CD4-positive, alpha-beta T cell treated with Interleukin-10 for 1 hour (primary cell): Measurements from ENCODE around the gene SLC22A12.
A peak's percentile ranks its signal among the peaks of the same experiment; 100 is the strongest.

ENCODE experiments used
- DNase-seq: peaks from one replicate; pipeline ENCODE4 v3.0.0-alpha.2; 2020

Gene SLC22A12

DNA sequence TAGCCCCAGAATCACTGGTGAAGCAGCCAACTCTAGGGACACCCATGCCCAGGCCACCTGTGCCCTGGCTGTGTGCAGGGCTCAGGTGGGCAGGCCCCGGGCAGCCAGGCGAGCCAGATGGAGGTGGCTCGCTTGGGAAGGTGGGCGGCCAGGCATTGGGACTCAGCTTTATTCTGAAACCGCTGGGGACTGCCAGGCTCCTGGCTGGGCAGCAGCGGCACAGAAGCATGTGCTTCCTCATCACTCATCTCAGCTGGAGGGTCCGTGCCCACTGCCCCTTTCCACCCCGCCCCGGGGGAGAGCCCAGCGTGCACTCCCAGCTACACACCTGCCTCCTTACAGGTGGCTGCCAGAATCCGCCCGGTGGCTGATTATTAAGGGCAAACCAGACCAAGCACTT lies 27.1 kb upstream of the SLC22A12 start:
- no peak for DNase-seq

DNA sequence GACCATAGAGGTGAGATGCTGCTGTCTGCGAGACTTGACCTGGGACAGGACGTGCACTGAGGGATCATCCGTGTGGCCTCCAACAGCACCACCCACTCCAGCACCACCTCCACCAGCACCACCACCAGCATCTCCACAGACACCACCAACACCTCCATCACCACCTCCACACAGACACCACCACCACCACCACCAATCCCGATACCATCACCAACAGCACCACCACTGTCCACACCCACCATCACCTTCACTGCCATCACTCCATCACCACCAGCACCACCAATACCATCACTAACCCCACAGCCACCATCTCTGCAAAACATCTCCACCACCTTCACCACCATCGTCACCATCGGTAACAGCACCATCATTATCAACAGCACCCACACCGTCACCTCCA lies 26.6 kb upstream of the SLC22A12 start:
- no peak for DNase-seq

DNA sequence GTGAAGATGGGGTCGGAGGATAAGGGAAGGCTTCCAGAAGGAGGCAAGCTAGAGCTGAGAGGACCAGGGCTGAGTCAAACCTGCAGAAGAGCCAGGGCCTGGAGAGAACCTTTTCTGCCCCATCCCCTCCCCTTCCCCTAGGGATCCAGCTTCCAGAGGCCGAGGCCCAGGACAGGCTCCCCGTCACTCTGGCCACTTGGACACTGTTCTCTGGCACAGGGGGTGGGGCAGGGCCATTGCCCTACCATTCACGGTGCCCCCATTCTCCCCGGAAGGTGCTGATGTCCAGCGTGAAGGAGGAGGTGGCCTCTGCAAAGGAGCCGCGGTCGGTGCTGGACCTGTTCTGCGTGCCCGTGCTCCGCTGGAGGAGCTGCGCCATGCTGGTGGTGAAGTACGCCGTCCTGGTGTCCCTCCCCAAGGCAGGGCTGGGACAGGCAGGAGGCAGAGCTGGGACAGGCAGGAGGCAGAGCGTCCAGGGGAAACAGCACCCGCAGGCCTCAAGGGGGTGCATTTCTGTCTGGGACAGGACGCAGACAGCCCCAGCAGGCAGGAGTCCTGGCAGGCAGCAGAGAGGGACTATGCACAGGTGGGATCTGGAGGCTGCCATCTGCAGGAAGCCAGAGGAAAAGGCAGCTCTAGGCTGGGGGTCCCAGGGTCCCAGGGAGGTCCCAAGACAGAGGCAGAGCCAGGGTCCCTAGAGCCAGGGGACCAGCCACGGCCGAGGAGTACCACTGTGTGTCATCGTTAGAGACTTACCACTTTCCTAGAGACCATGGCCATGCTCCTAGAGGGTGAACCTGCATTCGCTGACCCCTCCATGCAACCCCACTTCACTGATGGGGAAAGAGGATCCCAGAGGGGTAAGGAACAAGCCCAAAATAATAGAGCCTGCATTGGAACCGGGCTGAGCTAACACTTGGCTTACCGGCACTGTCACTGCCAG lies 25.8 kb upstream of the SLC22A12 start:
- DNase-seq = no peak

DNA sequence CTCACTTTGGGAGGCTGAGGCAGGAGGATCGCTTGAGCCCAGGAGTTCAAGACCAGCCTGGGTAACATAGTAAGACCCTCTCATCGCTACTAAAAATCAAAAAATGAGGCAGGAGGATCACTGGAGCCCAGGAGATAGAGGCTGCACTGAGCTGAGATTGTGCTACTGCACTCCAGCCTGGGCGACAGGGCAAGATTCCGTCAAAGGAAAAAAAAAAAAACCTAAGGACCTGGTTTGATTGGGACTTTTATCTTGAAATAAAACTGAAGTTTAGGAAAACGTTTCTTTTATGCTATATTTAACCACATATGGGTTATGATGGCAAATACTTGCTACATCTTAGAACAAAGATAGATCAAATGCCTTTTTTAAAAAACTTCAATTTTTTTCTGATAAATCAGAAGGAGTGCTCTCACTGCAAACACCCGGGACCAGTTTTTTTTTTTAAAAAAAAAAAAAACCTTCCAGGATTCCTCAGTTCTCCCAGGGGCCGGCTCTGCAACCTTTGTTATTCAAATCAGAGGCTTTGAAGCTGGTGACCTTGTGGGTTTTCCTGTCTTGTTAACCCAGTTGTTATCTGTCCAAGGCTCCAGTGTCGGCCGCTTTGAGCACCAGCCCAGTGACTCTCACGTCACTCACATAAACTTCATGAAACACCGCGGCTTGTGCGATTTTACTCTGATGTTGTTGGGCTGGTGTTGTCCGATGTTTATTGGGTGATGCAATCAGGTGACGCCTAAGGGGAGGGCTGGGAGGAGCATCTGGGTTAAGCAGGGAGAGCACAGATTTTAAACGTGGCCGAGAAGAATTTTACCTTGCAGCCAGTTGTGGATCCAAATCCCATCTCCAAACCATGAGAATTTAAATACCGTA lies 24.7 kb upstream of the SLC22A12 start:
- peak; percentile 35 for DNase-seq

DNA sequence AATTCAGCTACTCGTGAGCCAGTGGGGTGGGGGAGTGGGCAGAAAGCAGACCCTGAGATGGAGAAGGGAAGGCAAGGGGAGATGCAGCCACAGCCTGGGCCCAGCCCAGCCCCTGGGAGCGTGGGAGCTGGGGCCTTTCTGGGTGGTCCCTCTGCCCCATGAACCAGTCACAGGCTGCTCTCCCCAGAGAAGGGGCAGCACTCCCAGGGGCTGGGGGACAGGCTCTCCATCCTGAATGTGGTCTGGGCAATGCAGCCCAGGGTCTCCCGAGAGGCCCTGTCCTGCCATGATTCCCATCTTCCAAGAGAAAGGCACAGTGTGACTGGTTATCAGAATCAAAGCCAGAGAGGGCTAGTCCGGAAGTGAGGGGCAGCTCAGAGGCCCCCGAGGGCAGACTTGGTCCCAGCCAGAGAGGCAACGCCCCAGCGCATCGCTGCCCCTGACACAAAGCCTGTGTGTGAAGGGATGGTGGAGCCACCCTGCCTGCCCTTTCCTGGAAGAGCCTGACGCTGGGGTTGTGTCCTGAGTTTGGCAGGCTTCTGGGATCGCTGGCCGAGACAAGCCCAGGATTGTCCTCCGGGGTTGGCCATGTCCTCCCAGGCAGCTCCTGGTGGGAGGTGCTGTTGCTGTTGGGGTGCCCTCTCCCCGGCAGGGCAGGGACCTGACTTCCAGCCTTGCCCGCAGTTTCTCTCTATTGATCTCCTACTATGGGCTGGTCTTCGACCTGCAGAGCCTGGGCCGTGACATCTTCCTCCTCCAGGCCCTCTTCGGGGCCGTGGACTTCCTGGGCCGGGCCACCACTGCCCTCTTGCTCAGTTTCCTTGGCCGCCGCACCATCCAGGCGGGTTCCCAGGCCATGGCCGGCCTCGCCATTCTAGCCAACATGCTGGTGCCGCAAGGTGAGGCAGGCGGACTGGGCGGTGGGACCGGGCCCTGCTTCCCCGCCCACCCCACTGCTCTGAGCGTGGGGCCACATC lies 23.8 kb upstream of the SLC22A12 start:
- no peak for DNase-seq

DNA sequence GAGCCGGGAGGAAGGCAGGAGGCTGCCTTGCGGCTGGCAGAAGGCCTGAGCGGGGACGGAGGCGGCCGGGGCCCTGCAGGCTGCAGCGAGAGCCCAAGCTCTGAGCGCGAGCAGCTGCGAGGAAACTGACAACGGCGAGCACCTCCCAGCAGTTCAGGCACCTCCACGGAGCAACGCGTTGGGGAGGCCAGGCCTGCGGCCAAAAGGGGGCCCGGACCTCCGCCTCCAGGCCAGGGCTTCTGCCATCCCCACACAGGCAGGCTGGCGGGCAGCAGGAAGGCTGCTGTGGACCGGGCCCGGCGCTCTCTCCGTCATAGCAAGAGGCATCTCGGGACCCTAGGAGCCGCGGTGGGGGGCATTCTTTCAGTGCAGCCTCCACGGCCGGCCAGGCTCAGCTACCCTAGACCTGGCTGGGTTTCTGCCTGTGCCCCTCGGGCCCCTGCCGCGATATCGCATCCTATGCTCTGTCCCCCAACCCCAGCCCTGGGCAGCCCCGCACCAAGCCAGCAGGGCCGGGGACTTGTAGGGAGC lies 22.9 kb upstream of the SLC22A12 start:
- DNase-seq = no peak

DNA sequence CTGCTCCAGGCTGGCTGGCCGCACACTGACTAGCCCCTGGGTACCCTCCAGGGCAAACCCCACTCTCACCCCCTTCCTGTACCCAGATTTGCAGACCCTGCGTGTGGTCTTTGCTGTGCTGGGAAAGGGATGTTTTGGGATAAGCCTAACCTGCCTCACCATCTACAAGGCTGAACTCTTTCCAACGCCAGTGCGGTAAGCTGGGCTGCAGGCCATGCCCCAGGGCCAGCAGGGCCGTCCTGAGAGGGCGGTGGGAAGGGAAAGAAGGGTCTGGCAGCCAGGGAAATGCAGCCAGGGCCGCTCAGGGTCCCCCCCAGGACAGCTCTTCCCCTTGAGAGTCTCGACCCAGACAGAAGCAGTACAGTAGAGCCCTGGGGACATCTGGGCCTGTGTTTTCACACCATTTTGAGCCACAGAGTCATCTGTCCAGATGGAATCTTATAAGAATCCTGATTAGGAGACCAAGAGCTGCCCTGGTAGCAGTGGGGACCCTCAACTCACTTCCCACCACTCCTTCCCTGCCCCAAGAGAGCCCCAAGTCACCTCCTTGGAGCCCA lies 22.4 kb upstream of the SLC22A12 start:
- DNase-seq = no peak

DNA sequence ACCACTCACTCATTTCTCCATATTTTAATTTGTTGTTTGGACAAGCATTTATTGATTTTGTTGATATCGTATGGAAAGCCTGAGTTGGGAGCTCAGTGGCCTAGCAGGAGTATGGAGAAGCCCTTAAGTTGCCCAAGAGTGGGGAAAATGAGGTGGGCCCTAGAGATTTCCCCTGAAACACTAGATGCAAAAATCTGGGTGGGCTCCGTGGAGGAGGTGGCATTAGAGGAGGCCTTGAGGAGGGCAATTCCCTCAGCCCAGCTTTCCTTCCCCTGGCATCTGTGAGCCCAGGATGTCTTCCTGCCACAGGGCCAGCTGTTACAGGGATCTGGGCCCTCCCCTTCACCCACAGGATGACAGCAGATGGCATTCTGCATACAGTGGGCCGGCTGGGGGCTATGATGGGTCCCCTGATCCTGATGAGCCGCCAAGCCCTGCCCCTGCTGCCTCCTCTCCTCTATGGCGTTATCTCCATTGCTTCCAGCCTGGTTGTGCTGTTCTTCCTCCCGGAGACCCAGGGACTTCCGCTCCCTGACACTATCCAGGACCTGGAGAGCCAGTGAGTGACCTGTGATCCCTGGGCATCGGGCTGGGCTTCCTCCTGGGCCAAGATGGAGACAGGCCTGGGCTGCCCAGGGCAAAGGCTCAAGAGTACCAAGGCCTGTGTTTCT lies 21.6 kb upstream of the SLC22A12 start:
- no peak for DNase-seq

DNA sequence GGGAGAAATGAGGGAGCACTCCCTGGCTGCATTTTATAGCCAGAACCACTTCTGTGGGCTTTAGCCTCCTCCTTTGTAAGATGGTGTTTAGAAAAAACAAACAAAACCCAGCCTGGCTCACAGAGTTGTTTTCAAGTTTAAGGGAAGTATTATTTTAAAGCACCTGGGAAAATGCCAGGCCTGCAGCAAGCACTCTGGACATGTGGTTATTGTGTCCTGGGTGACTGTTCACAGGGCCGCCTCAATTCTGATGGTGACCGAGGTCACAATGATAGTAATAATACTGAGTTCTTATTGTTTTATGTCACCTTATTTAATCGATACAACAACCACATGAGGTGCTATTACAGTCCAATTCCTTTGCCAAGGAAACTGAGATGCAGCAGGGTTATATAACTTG lies 20.7 kb upstream of the SLC22A12 start:
- no peak for DNase-seq

DNA sequence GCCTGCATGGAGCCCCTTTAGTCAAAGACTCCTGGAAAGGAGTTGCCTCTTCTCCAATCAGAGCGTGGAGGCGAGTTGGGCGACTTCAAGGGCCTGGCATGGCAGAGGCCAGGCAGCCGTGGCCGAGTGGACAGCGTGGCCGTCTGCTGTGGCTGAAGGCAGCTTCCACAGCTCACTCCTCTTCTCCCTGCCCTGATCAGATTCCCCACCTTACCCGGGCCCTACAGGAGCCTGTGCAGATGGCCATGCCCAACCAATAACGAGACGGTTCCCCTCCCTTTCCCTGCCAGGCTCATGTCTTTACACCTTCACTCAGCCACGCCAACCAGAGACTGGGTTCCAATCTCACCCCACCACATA lies 20.0 kb upstream of the SLC22A12 start:
- no peak for DNase-seq

DNA sequence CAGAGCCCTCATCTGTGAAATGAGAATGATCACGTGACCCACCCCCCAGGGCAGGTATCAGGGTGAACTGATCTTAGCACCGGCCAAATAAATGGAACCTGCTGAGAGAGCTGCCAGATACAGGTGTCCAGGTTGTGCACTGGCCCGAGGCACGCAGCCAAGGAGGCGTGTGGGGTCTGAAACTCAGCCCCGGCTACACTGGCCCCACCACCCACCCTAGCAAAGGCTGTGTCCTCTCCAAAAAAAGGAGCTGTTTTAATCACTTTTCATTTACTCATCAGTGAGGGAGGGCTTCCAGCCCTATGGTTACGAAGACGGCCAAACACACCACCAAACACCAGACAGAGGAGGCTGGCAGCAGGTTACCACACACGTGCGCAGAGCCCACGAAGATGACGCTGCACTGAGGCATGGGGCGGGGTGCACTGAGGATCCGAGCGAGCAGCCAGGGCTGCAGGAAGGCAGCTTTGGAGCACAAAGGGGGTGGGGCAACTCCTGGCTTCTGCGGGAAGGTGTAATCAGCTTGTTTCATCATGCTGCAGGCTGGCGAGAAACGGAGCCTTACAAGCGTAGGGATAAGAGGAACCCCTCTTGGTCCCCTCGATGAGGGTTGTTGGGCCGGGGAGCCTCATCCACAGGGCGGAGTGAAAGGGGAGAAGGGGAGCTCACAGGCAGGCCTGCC lies 19.5 kb upstream of the SLC22A12 start:
- no peak for DNase-seq

DNA sequence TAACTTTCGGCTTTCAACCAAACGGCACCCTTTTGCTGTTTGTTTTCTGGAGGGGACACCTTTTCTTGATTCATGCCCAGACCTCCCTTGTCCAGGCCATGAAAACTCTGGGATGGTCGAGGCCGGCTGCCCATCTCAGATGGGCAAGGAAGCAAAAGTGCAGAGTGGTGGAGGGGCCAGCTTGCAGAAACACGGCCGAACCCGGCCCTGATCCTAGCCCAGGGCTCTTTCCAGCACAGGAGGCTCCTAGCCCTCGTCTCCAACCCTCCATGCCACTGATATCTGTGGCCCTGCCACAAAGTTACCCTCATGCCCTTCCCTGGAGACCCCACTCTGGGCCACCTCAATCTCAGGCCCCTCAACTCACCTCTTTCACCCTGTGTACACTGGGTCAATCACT lies 18.9 kb upstream of the SLC22A12 start:
- no peak for DNase-seq

DNA sequence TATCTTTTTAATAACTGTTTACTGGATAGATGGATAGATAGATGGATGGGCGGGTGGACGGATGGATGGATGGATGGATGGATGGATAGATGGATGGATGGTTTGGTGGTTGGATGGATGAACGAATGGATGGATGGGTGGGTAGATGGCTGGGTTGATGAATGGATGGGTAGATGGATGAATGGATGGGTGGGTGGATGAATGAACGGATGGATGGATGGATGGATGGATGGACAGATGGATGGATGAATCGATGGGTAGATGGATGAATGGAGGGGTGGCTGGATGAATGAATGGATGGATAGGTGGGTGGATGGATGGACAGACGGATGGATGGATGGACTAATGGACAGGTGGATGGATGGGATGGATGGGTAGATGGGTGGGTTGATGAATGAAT lies 13.8 kb upstream of the SLC22A12 start:
- no peak for DNase-seq

DNA sequence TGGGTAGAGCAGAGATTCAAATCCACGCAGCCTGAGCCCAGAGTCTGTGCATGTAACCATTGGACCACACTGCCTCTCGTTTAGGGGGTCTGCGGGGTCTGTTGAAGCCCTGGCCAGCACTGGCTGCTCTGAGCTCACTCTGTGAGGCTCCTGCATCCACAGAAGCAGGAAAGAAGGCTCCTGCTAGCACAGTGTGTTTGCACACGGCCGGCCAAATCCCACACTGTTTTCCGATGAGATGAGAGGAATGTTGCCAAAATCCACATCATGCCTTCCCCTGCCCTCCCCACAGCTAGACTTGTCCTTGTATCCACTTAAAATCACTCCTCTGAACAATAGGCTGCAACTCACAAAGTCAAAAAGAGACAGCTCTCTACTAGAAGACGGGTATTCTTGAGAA lies 10.6 kb upstream of the SLC22A12 start:
- no peak for DNase-seq

DNA sequence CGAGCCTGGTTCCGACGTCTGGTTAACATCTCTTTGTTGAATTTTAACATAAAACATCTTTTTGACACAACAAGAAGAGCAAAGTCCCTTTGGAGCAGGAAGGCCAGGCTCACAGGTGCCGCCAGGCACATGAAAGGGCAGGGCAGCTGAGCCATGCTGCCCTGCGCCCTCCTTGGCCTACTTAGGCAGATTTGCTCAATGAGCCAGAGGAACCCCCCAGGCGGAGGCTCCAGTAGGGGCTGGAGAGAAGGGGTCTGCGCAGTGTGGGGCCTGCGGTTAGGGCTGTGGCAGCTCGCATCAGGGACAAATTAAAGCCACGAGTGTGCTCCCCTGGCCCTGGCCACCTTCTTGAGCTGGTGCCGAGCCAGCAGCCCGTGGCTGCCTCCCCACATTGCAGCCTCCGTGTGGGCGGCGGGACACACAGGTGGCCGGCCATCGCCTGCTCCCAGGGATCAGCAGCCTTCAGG lies 9.9 kb upstream of the SLC22A12 start:
- DNase-seq = no peak

DNA sequence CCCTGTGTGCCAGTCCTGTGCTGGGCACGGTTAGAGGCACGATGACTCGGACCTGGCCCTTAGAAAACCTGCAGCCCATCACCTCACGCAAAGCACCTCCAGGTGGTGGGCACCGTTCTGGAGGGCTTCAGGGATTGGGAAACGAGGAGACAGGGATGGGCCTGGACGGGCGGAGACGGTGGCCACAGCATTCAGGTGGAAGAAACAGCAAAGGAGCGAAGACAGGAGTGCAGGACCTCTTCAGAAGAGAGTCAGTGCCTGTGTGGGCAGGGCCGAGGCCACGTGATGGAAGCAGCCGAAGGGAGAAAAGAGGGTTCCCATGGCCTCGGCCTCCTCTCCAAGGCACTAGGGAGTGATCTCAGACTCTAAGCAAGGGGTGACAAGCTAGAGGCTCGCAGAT lies 8.1 kb upstream of the SLC22A12 start:
- DNase-seq = no peak

DNA sequence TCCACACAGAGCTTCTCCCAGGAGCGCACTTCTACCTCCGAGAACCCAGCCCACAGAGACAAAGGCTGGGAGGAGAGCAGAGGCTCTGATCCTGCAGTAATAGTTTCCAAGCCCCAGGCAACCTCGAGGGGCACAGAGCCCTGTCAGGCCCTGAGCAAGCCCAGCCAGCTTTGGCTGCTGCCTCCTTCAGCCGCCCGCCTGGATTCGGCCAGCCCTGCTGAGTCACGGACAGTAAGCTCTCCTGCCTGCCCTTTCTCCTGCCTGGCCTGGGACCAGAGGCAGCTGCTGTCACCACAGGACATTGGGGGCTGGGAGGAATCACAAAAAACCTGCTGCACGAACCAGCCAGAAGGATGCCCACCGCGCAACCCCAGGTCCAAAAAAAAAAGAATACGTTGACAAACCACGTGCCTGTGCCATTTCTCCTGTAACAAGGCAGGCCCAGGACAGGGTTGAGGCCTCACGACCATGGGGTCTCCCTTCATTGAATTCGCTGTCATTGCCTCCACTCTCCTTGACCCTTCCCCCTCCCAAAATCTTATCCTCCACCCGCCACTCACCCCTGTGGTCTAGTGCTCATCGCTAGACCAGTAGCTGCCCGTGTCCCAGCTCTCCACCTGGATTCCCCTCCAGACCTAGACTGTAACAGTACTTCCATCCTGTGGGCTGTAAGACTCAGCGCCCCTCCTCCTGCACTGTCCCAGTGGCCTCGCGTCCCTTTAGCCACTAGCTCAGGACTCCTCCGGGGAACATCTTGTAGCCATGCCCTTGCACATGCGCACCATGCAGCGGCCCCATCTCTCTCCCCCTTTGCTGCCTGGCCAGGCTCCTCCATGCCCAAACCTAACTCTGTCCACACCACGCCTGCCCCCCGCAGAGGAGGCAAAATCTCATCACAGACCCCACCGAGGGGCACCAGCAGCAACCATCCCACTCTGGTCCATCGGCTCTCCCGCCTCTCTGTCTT lies 7.4 kb upstream of the SLC22A12 start:
- DNase-seq = no peak

DNA sequence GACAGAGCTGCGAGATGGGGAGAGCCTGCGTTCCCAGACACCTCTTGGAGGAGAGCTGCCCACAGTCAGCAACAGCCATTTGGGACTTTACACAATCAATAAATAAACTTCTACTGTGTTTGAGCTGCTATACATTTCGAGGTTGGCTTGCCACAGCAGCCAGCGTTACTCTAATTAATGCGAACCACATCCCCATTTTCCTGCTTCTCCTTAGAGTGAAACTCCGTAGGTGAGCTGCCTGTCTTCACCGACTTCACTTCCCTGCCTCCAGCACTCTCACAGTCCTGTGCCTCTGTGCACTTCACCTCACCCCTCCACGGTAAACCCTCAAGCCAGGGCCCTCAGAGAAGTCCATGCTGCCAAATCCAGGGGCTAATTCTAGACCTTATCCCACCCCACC lies 5.9 kb upstream of the SLC22A12 start:
- no peak for DNase-seq

DNA sequence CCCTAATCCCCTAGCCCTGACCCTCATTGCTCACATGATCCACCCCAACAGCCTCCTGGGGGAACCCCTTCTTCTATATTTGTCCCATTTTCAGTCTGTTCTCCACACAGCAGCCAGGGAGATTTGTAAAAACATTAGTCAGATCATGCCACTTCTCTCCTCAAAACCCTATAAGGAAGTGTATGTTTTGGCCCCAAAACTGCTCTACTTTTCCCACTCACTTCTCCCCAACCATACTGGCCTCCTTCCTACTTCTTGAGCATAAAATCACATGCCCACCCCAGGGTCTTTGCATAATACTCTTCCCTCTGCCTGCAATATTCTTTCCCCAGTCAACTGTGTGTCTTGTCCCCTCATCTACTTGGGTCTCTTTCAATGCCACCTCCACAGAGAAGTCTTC lies 4.7 kb upstream of the SLC22A12 start:
- DNase-seq = no peak

DNA sequence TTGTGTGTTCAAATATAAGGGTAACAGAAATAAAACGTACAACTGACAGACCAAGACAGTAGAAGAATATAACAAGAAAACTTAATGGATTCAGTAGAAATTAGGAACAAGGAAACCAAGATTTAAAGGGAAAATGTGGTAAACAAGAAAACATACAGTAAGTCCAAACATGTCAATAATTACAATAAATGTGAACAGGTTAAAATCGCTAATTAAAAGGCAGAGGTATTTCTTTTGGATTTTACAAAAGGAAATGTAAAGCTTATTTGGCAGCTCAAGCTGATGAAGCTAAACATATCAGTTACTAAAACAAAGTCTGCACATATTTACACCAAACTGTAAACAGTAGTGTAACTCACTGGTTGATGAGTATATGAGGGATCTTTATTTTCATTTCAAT lies 2.3 kb upstream of the SLC22A12 start:
- DNase-seq = no peak
